ENCODE measurements around the gene COX6B1.

The COX6B1 gene

GRCh38 chr19:35693422-35693821 is 45.3 kb downstream of the COX6B1 start:
- Histone ChIP-seq H3K9me3 (ENCODE audit: insufficient read depth, low read length, severe bottlenecking) (no peaks in the 10 kb centered on the region), H3K4me3 (ENCODE audit: low read depth in 1 of 2, low read length in 2 of 2) (no peak overlapping the region), H3K9ac (ENCODE audit: low read depth, low read length) (no peak overlapping the region), H3K36me3 (ENCODE audit: insufficient read depth, low read length) (no peaks in the 10 kb centered on the region), H3K4me1 (ENCODE audit: insufficient read depth, low read length) (peaks cover 8% of the 10 kb centered on the region), H3K4me2 (ENCODE audit: insufficient read depth, low read length) (no peak overlapping the region), H4K20me1 (ENCODE audit: insufficient read depth, low read length) (no peaks in the 10 kb centered on the region), H3K27ac (ENCODE audit: low read length) (no peak overlapping the region), H2AFZ (ENCODE audit: low read depth, low read length) (no peak overlapping the region), H3K79me2 (ENCODE audit: insufficient read depth, low read length) (no peaks in the 10 kb centered on the region), H3K27me3 (ENCODE audit: insufficient read depth, low read length, poor library complexity) (no peaks in the 10 kb centered on the region)
- TF ChIP-seq EZH2 (IDR thresholded peaks at IDR 0.05; ENCODE audit: borderline replicate concordance, low read depth, low read length, severe bottlenecking), result no peak
- TF ChIP-seq CTCF (IDR thresholded peaks at IDR 0.05; ENCODE audit: borderline replicate concordance, extremely low read depth, low read length, poor library complexity, severe bottlenecking), result no peak
- ATAC-seq (ENCODE audit: insufficient read depth, low read depth), result 0 out of 3 replicates have a peak, but pooled peaks have one; percentile 3
- DNase-seq, result no peak

DNA sequence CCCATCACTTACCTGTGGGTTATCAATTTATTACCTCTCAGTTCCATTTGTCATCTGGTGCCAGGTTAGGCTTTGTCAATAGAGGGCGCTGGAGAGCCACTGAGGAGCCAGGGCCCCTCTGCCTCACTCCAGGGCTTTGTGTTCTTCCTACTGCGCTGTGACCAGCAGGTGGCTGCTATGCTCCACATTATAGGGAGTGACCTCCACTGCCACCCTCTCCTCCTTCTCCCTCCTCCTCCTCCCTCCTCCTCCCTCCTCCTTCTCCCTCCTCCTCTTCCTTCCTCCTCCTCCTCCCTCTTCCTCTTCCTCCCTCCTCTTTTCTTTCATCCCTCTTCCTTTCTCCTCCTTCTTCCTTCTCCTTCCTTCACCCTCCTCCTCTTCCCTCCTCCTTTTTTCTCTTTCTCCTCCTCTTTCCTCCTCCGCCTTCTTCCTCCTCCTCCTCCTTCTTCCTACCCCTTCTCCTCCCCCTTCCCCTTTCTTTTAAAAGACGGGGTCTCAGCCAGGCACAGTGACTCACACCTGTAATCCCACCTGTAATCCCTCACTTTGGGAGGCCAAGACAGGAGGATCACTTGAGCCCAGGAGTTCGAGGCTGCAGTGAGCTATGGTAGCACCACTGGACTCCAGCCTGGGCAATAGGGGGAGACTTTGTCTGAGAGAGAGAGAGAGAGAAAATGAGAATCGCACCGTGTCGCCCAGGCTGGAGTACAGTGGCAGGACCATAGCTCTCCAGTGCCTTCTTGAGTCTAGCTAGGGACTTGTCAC is 45.9 kb downstream of the COX6B1 start:
- H3K4me2 ChIP-seq (ENCODE audit: insufficient read depth, low read length), result no peak overlapping the region

DNA sequence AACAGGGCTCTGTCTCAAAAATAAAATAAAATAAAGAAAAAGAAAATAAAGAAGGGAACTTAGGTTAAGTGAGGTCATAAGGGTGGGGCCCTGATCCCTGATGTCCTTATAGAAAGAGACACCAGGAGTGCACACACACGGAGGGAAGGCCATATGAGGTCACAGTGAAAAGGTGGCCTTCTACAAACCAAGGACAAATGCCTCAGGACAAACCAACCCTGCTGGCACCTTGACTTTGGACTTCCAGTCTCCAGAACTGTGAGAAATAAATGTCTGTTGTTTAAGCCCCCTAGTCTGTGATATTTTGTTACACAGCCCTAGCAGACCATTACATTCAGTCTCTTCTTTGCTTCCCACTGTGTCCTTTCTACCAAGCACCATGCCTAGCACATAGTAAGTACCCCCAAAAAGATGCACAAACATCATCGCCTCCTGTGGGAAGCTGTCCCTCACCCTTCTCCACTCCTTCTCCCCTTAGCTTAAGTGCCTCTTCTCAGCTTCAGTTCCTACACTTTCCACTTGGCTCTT is 47.8 kb downstream of the COX6B1 start:
- ATAC-seq (ENCODE audit: insufficient read depth, low read depth) (no peak), DNase-seq (no peak)
- H3K79me2 ChIP-seq (ENCODE audit: insufficient read depth, low read length), result no peaks in the 10 kb centered on the region
- H3K4me3 ChIP-seq (ENCODE audit: low read depth in 1 of 2, low read length in 2 of 2), result no peak overlapping the region
- H3K36me3 ChIP-seq (ENCODE audit: insufficient read depth, low read length), result no peaks in the 10 kb centered on the region
- no peaks in the 10 kb centered on the region for H4K20me1 ChIP-seq (ENCODE audit: insufficient read depth, low read length)
- no peak overlapping the region for H3K9ac ChIP-seq (ENCODE audit: low read depth, low read length)
- no peak overlapping the region for H3K4me2 ChIP-seq (ENCODE audit: insufficient read depth, low read length)
- H2AFZ ChIP-seq (ENCODE audit: low read depth, low read length), result no peak overlapping the region
- no peaks in the 10 kb centered on the region for H3K27me3 ChIP-seq (ENCODE audit: insufficient read depth, low read length, poor library complexity)
- TF ChIP-seq EZH2 (IDR thresholded peaks at IDR 0.05; ENCODE audit: borderline replicate concordance, low read depth, low read length, severe bottlenecking) (no peak), CTCF (IDR thresholded peaks at IDR 0.05; ENCODE audit: borderline replicate concordance, extremely low read depth, low read length, poor library complexity, severe bottlenecking) (no peak)
- H3K9me3 ChIP-seq (ENCODE audit: insufficient read depth, low read length, severe bottlenecking), result no peaks in the 10 kb centered on the region
- H3K4me1 ChIP-seq (ENCODE audit: insufficient read depth, low read length), result peaks cover 8% of the 10 kb centered on the region
- H3K27ac ChIP-seq (ENCODE audit: low read length), result no peak overlapping the region

More for the DNA sequence above, 45.9 kb downstream of the COX6B1 start:
- peak; percentile 89 for DNase-seq
- H3K9ac ChIP-seq (ENCODE audit: low read depth, low read length), result no peak overlapping the region
- no peaks in the 10 kb centered on the region for H4K20me1 ChIP-seq (ENCODE audit: insufficient read depth, low read length)
- peaks cover 8% of the 10 kb centered on the region for H3K4me1 ChIP-seq (ENCODE audit: insufficient read depth, low read length)
- peak; percentile 100 for TF ChIP-seq CTCF (IDR thresholded peaks at IDR 0.05; ENCODE audit: borderline replicate concordance, extremely low read depth, low read length, poor library complexity, severe bottlenecking)
- TF ChIP-seq EZH2 (IDR thresholded peaks at IDR 0.05; ENCODE audit: borderline replicate concordance, low read depth, low read length, severe bottlenecking), result no peak
- H3K27me3 ChIP-seq (ENCODE audit: insufficient read depth, low read length, poor library complexity), result no peaks in the 10 kb centered on the region
- no peaks in the 10 kb centered on the region for H3K79me2 ChIP-seq (ENCODE audit: insufficient read depth, low read length)
- no peak overlapping the region for H3K4me3 ChIP-seq (ENCODE audit: low read depth in 1 of 2, low read length in 2 of 2)
- no peaks in the 10 kb centered on the region for H3K36me3 ChIP-seq (ENCODE audit: insufficient read depth, low read length)
- no peaks in the 10 kb centered on the region for H3K9me3 ChIP-seq (ENCODE audit: insufficient read depth, low read length, severe bottlenecking)
- peak; percentile 100 for ATAC-seq (ENCODE audit: insufficient read depth, low read depth)
- H3K27ac ChIP-seq (ENCODE audit: low read length), result no peak overlapping the region
- H2AFZ ChIP-seq (ENCODE audit: low read depth, low read length), result peak overlapping the region; percentile 67

All from DND-41 (cell line).